Hematopoietic multipotent progenitor cell treated with erythropoietin and hydrocortisone succinate and interleukin-3 and kit ligand, for 8 days (in vitro differentiated cells): ENCODE data around the gene CTIF.

Experiments used
- DNase-seq: peaks from one replicate; pipeline ENCODE4 v3.0.0-alpha.2; 2015

Gene CTIF

GRCh38 chr18:48552130-48552529 lies 13.3 kb downstream of the CTIF start:
- no peak for DNase-seq

GRCh38 chr18:48553236-48553635 lies 14.4 kb downstream of the CTIF start:
- no peak for DNase-seq

GRCh38 chr18:48554610-48555400 lies 16.0 kb downstream of the CTIF start:
- no peak for DNase-seq

GRCh38 chr18:48555465-48555995 lies 16.7 kb downstream of the CTIF start:
- no peak for DNase-seq

- DNase-seq = no peak
Observed at GRCh38 chr18:48557640-48558174, 18.9 kb downstream of the CTIF start.

GRCh38 chr18:48558248-48558647 lies 19.4 kb downstream of the CTIF start:
- DNase-seq = no peak

GRCh38 chr18:48560491-48560890 lies 21.7 kb downstream of the CTIF start:
- no peak for DNase-seq

GRCh38 chr18:48562075-48562474 lies 23.2 kb downstream of the CTIF start:
- peak; percentile 39 for DNase-seq

- no peak for DNase-seq
Observed at GRCh38 chr18:48563027-48563426, 24.2 kb downstream of the CTIF start.

GRCh38 chr18:48564139-48564538 lies 25.3 kb downstream of the CTIF start:
- DNase-seq = no peak

- no peak for DNase-seq
Observed at GRCh38 chr18:48565105-48565504, 26.3 kb downstream of the CTIF start.

GRCh38 chr18:48566589-48566988 lies 27.8 kb downstream of the CTIF start:
- peak; percentile 75 for DNase-seq

- no peak for DNase-seq
Observed at GRCh38 chr18:48567388-48567787, 28.6 kb downstream of the CTIF start.

- no peak for DNase-seq
Observed at GRCh38 chr18:48569139-48569914, 30.5 kb downstream of the CTIF start.

GRCh38 chr18:48569915-48570264 lies 31.1 kb downstream of the CTIF start:
- DNase-seq = no peak

- no peak for DNase-seq
Observed at GRCh38 chr18:48570313-48570712, 31.5 kb downstream of the CTIF start.

GRCh38 chr18:48571639-48572384 lies 33.0 kb downstream of the CTIF start:
- DNase-seq = no peak

- no peak for DNase-seq
Observed at GRCh38 chr18:48572402-48573126, 33.7 kb downstream of the CTIF start.

GRCh38 chr18:48573632-48574283 lies 34.9 kb downstream of the CTIF start:
- no peak for DNase-seq

- no peak for DNase-seq
Observed at GRCh38 chr18:48574667-48575300, 36.0 kb downstream of the CTIF start.

GRCh38 chr18:48575301-48575657 lies 36.4 kb downstream of the CTIF start:
- DNase-seq = no peak
